HL-60/S4 (cell line): Measurements from ENCODE around the gene MEX3D.

Source experiments
- in situ Hi-C: fragments of 300-500 bp; cut with MboI; formaldehyde crosslinking; loops from 2 replicates; pipeline ENCODE4 v1.14.3; 2022; ENCODE audit warnings: low sequenced_read_pairs

The MEX3D gene

DNA sequence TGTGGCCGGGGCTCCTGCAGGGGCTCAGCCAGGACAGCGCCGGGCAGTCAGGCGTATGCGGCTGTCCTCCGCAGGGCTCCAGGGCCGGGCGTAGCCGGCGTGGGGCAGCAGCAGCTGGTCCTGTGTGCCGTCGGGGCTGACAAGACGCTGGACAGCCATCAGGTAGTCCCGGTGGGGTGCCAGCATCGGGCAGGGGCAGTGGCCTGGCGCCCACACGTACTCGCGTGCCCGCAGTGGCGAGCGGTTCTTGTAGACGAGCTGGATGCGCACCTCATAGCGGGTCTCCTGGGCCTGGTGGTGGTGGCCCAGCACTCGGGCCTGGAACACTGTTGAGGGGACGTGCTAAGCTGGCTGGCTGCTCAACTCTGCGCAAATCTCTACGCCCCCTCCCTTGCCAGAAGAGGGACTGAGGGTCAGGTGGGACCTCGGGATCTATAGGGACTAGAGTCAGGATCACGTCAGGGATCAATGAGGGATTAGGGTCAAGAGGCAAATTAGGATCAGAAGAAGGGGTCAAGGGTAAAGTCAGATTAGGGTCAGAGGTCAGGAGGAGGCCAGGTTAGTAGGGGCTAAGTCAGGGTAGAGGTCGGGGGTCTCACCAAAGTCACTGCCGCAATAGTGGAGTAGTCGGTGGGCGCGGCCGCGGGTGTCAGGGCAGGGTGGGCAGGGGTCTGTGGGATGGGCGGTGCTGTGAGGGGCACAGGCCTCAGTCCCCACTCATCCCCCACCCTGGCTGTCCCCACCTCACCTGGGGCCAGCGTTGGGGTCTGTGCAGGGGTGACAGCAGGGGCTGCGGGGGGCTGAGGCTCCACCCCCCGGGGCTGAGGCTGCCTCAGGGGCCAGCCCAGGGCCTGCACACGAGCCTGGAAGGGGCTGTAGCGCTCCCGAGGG lies 61.9 kb downstream of the MEX3D start:
- in situ Hi-C loops, result no loop called here

DNA sequence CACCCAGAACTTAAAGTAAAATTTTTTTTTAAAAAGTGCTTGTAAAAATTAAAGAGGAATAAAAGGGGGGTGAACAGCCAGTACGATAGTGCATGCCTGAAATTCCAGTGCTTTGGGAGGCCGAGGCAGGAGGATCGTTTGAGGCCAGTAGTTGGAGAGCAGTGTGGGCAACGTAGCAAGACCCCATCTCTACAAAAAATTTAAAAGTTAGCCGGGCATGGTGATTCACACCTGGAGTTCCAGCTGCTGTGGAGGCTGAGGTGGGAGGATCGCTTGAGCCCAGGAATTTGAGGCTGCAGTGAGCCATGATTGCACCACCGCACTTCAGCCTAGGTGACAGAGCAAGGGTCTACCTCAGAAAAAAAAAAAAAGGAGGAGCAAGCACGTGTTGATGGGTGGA lies 63.1 kb downstream of the MEX3D start:
- in situ Hi-C loops, result no loop called here
